ENCODE data around the gene NTM. TPM values are rescaled to one million over a fixed set of nuclear protein-coding genes. Genes with fewer than 3 reads are reported as not detected.

The NTM gene
- total RNA-seq, 1 donor from 2014 or later: not detected

- H3K4me3 Mint-ChIP-seq: no peak overlapping the region
- intact Hi-C loops (cut with micrococcal nuclease): no loop called here
- no peak for DNase-seq (ENCODE audit: low spot score)
- H3K27ac Mint-ChIP-seq: no peak overlapping the region
- no peaks in the 10 kb centered on the region for H3K36me3 Mint-ChIP-seq (ENCODE audit: low read depth)
- no peaks in the 10 kb centered on the region for H3K27me3 Mint-ChIP-seq (ENCODE audit: insufficient read depth)
- H3K9me3 Mint-ChIP-seq: no peaks in the 10 kb centered on the region
- no peaks in the 10 kb centered on the region for H3K4me1 Mint-ChIP-seq (ENCODE audit: low read depth)
Observed at GRCh38 chr11:132284611-132285010, 914.2 kb downstream of the NTM start.

- Mint-ChIP-seq H3K9me3 (no peaks in the 10 kb centered on the region), H3K36me3 (ENCODE audit: low read depth) (no peaks in the 10 kb centered on the region), H3K27ac (no peak overlapping the region), H3K4me3 (no peak overlapping the region), H3K27me3 (ENCODE audit: insufficient read depth) (no peaks in the 10 kb centered on the region), H3K4me1 (ENCODE audit: low read depth) (no peaks in the 10 kb centered on the region)
- no peak for DNase-seq (ENCODE audit: low spot score)
- intact Hi-C loops (cut with micrococcal nuclease): no loop called here
Observed at GRCh38 chr11:132285631-132286030, 915.2 kb downstream of the NTM start.

GRCh38 chr11:132286106-132286505, 915.7 kb downstream of the NTM start:
- intact Hi-C loops (cut with micrococcal nuclease): no loop called here
- H3K4me1 Mint-ChIP-seq (ENCODE audit: low read depth): no peaks in the 10 kb centered on the region
- no peaks in the 10 kb centered on the region for H3K9me3 Mint-ChIP-seq
- no peak overlapping the region for H3K4me3 Mint-ChIP-seq
- no peaks in the 10 kb centered on the region for H3K27me3 Mint-ChIP-seq (ENCODE audit: insufficient read depth)
- no peak overlapping the region for H3K27ac Mint-ChIP-seq
- no peak for DNase-seq (ENCODE audit: low spot score)
- H3K36me3 Mint-ChIP-seq (ENCODE audit: low read depth): no peaks in the 10 kb centered on the region

- no peaks in the 10 kb centered on the region for H3K27me3 Mint-ChIP-seq (ENCODE audit: insufficient read depth)
- no peak overlapping the region for H3K27ac Mint-ChIP-seq
- H3K9me3 Mint-ChIP-seq: no peaks in the 10 kb centered on the region
- H3K36me3 Mint-ChIP-seq (ENCODE audit: low read depth): no peaks in the 10 kb centered on the region
- no peak for DNase-seq (ENCODE audit: low spot score)
- intact Hi-C loops (cut with micrococcal nuclease): no loop called here
- no peak overlapping the region for H3K4me3 Mint-ChIP-seq
- H3K4me1 Mint-ChIP-seq (ENCODE audit: low read depth): no peaks in the 10 kb centered on the region
Observed at GRCh38 chr11:132288036-132288435, 917.6 kb downstream of the NTM start.

GRCh38 chr11:132289590-132290256, 919.3 kb downstream of the NTM start:
- intact Hi-C loops (cut with micrococcal nuclease): no loop called here
- Mint-ChIP-seq H3K36me3 (ENCODE audit: low read depth) (no peaks in the 10 kb centered on the region), H3K27ac (no peak overlapping the region), H3K27me3 (ENCODE audit: insufficient read depth) (peaks cover 1% of the 10 kb centered on the region), H3K9me3 (no peaks in the 10 kb centered on the region), H3K4me1 (ENCODE audit: low read depth) (no peaks in the 10 kb centered on the region), H3K4me3 (no peak overlapping the region)
- DNase-seq (ENCODE audit: low spot score): no peak

GRCh38 chr11:132293586-132293985, 923.2 kb downstream of the NTM start:
- no peaks in the 10 kb centered on the region for H3K4me1 Mint-ChIP-seq (ENCODE audit: low read depth)
- no peak overlapping the region for H3K4me3 Mint-ChIP-seq

GRCh38 chr11:132296946-132297610, 926.7 kb downstream of the NTM start:
- Mint-ChIP-seq H3K4me1 (ENCODE audit: low read depth) (no peaks in the 10 kb centered on the region), H3K27ac (no peak overlapping the region), H3K36me3 (ENCODE audit: low read depth) (no peaks in the 10 kb centered on the region), H3K4me3 (no peak overlapping the region), H3K27me3 (ENCODE audit: insufficient read depth) (peaks cover 1% of the 10 kb centered on the region), H3K9me3 (no peaks in the 10 kb centered on the region)
- no peak for DNase-seq (ENCODE audit: low spot score)
- intact Hi-C loops (cut with micrococcal nuclease): no loop called here

More at GRCh38 chr11:132293586-132293985, 923.2 kb downstream of the NTM start:
- H3K36me3 Mint-ChIP-seq (ENCODE audit: low read depth): no peaks in the 10 kb centered on the region
- no peaks in the 10 kb centered on the region for H3K9me3 Mint-ChIP-seq
- peaks cover 1% of the 10 kb centered on the region for H3K27me3 Mint-ChIP-seq (ENCODE audit: insufficient read depth)
- intact Hi-C loops (cut with micrococcal nuclease): no loop called here
- H3K27ac Mint-ChIP-seq: no peak overlapping the region
- no peak for DNase-seq (ENCODE audit: low spot score)

GRCh38 chr11:132298357-132298756, 927.9 kb downstream of the NTM start:
- intact Hi-C loops (cut with micrococcal nuclease): no loop called here

GRCh38 chr11:132300283-132300682, 929.9 kb downstream of the NTM start:
- Mint-ChIP-seq H3K27ac (no peak overlapping the region), H3K4me1 (ENCODE audit: low read depth) (no peaks in the 10 kb centered on the region)

More at GRCh38 chr11:132298357-132298756, 927.9 kb downstream of the NTM start:
- Mint-ChIP-seq H3K27ac (no peak overlapping the region), H3K4me3 (no peak overlapping the region), H3K9me3 (no peaks in the 10 kb centered on the region), H3K4me1 (ENCODE audit: low read depth) (no peaks in the 10 kb centered on the region), H3K27me3 (ENCODE audit: insufficient read depth) (peaks cover 1% of the 10 kb centered on the region), H3K36me3 (ENCODE audit: low read depth) (no peaks in the 10 kb centered on the region)
- DNase-seq (ENCODE audit: low spot score): no peak

GRCh38 chr11:132301465-132301864, 931.0 kb downstream of the NTM start:
- Mint-ChIP-seq H3K36me3 (ENCODE audit: low read depth) (no peaks in the 10 kb centered on the region), H3K27ac (no peak overlapping the region), H3K4me1 (ENCODE audit: low read depth) (no peaks in the 10 kb centered on the region), H3K4me3 (no peak overlapping the region), H3K27me3 (ENCODE audit: insufficient read depth) (no peaks in the 10 kb centered on the region), H3K9me3 (peaks cover 5% of the 10 kb centered on the region)
- DNase-seq (ENCODE audit: low spot score): no peak
- intact Hi-C loops (cut with micrococcal nuclease): no loop called here

More at GRCh38 chr11:132300283-132300682, 929.9 kb downstream of the NTM start:
- no peaks in the 10 kb centered on the region for H3K27me3 Mint-ChIP-seq (ENCODE audit: insufficient read depth)
- DNase-seq (ENCODE audit: low spot score): no peak
- H3K36me3 Mint-ChIP-seq (ENCODE audit: low read depth): no peaks in the 10 kb centered on the region
- intact Hi-C loops (cut with micrococcal nuclease): no loop called here
- H3K9me3 Mint-ChIP-seq: no peaks in the 10 kb centered on the region
- no peak overlapping the region for H3K4me3 Mint-ChIP-seq

GRCh38 chr11:132301900-132302299, 931.5 kb downstream of the NTM start:
- H3K4me3 Mint-ChIP-seq: no peak overlapping the region
- intact Hi-C loops (cut with micrococcal nuclease): no loop called here
- H3K27me3 Mint-ChIP-seq (ENCODE audit: insufficient read depth): no peaks in the 10 kb centered on the region
- peaks cover 5% of the 10 kb centered on the region for H3K9me3 Mint-ChIP-seq
- H3K4me1 Mint-ChIP-seq (ENCODE audit: low read depth): no peaks in the 10 kb centered on the region
- H3K36me3 Mint-ChIP-seq (ENCODE audit: low read depth): no peaks in the 10 kb centered on the region
- DNase-seq (ENCODE audit: low spot score): no peak
- H3K27ac Mint-ChIP-seq: no peak overlapping the region

GRCh38 chr11:132307309-132308020, 937.0 kb downstream of the NTM start:
- H3K9me3 Mint-ChIP-seq: peaks cover 5% of the 10 kb centered on the region
- H3K4me1 Mint-ChIP-seq (ENCODE audit: low read depth): no peaks in the 10 kb centered on the region
- no peaks in the 10 kb centered on the region for H3K27me3 Mint-ChIP-seq (ENCODE audit: insufficient read depth)
- H3K4me3 Mint-ChIP-seq: no peak overlapping the region
- no peaks in the 10 kb centered on the region for H3K36me3 Mint-ChIP-seq (ENCODE audit: low read depth)
- intact Hi-C loops (cut with micrococcal nuclease): no loop called here
- no peak overlapping the region for H3K27ac Mint-ChIP-seq
- no peak for DNase-seq (ENCODE audit: low spot score)
